ENCODE data around the gene CETN1.

GRCh38 chr18:623761-624620, 43.8 kb downstream of the CETN1 start:
- TF ChIP-seq CTCF (conservative IDR thresholded peaks at IDR 0.05 in 1 of 2, IDR thresholded peaks at IDR 0.05 in 1 of 2; ENCODE audit: extremely low read depth in 1 of 2, insufficient read depth in 1 of 2, low read depth in 1 of 2, low read length in 2 of 2) (peak; percentile 56 to 78), EZH2 (IDR thresholded peaks at IDR 0.05; ENCODE audit: borderline replicate concordance, low read length) (no peak)
